H9 (cell line): ENCODE data around the gene SMIM26. TPM values are rescaled to one million over a fixed set of nuclear protein-coding genes. Genes with fewer than 3 reads are reported as not detected.

Source experiments
- DNase-seq: peaks from one replicate; pipeline ENCODE4 v3.0.0-alpha.2; 2017
- H2AFZ ChIP-seq: one replicate; pipeline ENCODE4 v1.6.1; 2013; ENCODE audit warnings: mild to moderate bottlenecking, low read length, control low read depth, moderate library complexity
- H2AK5ac ChIP-seq: 2 replicates; pipeline ENCODE4 v1.6.1; 2013; ENCODE audit warnings: low read length, control low read depth, mixed read lengths; ENCODE audit not compliant: insufficient read length
- H2BK120ac ChIP-seq: one replicate; pipeline ENCODE4 v1.6.1; 2013; ENCODE audit warnings: low read depth, mild to moderate bottlenecking, low read length, control low read depth, inconsistent platforms; ENCODE audit not compliant: poor library complexity, severe bottlenecking
- H2BK12ac ChIP-seq: 2 replicates; pipeline ENCODE4 v1.6.1; 2013; ENCODE audit warnings: low read length, control low read depth, mixed read lengths, low read depth; ENCODE audit not compliant: insufficient read length
- H2BK15ac ChIP-seq: 2 replicates; pipeline ENCODE4 v1.6.1; 2013; ENCODE audit warnings: low read depth, low read length, control low read depth
- H2BK20ac ChIP-seq: one replicate; pipeline ENCODE4 v1.6.1; 2013; ENCODE audit warnings: low read depth, mild to moderate bottlenecking, low read length, control low read depth, inconsistent platforms; ENCODE audit not compliant: poor library complexity, severe bottlenecking
- H2BK5ac ChIP-seq: 2 replicates; pipeline ENCODE4 v1.6.1; 2013; ENCODE audit warnings: low read length, control low read depth, mixed read lengths; ENCODE audit not compliant: insufficient read length
- H3K14ac ChIP-seq: 2 replicates; pipeline ENCODE4 v1.6.1; 2013; ENCODE audit warnings: low read length, control low read depth; ENCODE audit not compliant: insufficient read depth
- H3K18ac ChIP-seq: 2 replicates; pipeline ENCODE4 v1.6.1; 2013; ENCODE audit warnings: low read depth, mild to moderate bottlenecking, mixed read lengths, low read length, control low read depth; ENCODE audit not compliant: insufficient read length
- H3K23ac ChIP-seq: 2 replicates; pipeline ENCODE4 v1.6.1; 2013; ENCODE audit warnings: low read length, control low read depth, mixed read lengths, low read depth; ENCODE audit not compliant: insufficient read length
- H3K23me2 ChIP-seq: 2 replicates; pipeline ENCODE4 v1.6.1; 2013; ENCODE audit warnings: low read depth, mild to moderate bottlenecking, mixed read lengths, low read length, control low read depth; ENCODE audit not compliant: insufficient read length, poor library complexity, severe bottlenecking
- H3K27ac ChIP-seq: 2 replicates; pipeline ENCODE4 v1.5.1; 2013; ENCODE audit warnings: low read length, control low read depth, mixed read lengths, low read depth; ENCODE audit not compliant: insufficient read length
- H3K27me3 ChIP-seq: 2 replicates; pipeline ENCODE4 v1.6.1; 2013; ENCODE audit warnings: low read length, control low read depth, inconsistent platforms; ENCODE audit not compliant: insufficient read depth
- H3K4ac ChIP-seq: 2 replicates; pipeline ENCODE4 v1.6.1; 2013; ENCODE audit warnings: low read depth, mild to moderate bottlenecking, control low read depth, inconsistent platforms, low read length, moderate library complexity
- H3K4me1 ChIP-seq: 2 replicates; pipeline ENCODE4 v1.6.1; 2013; ENCODE audit warnings: low read length, control low read depth, inconsistent platforms; ENCODE audit not compliant: insufficient read depth
- H3K4me2 ChIP-seq: 2 replicates; pipeline ENCODE4 v1.6.1; 2013; ENCODE audit warnings: low read length, control low read depth, mixed read lengths; ENCODE audit not compliant: insufficient read length, insufficient read depth
- H3K56ac ChIP-seq: 2 replicates; pipeline ENCODE4 v1.6.1; 2013; ENCODE audit warnings: low read depth, mild to moderate bottlenecking, mixed read lengths, low read length, control low read depth; ENCODE audit not compliant: insufficient read length
- H3K79me1 ChIP-seq: 2 replicates; pipeline ENCODE4 v1.6.1; 2013; ENCODE audit warnings: low read depth, mild to moderate bottlenecking, moderate library complexity, low read length, control low read depth, inconsistent platforms; ENCODE audit not compliant: insufficient read depth, poor library complexity, severe bottlenecking
- H3K79me2 ChIP-seq: 2 replicates; pipeline ENCODE4 v1.6.1; 2013; ENCODE audit warnings: low read length, control low read depth, inconsistent platforms; ENCODE audit not compliant: insufficient read depth
- H3K9ac ChIP-seq: 2 replicates; pipeline ENCODE4 v1.6.1; 2013; ENCODE audit warnings: low read length, control low read depth, mixed read lengths; ENCODE audit not compliant: insufficient read length; ENCODE audit errors: extremely low read depth
- H3K9me3 ChIP-seq: one replicate; pipeline ENCODE4 v1.6.1; 2013; ENCODE audit warnings: low read depth, low read length, inconsistent platforms; ENCODE audit not compliant: control insufficient read depth
- H3T11ph ChIP-seq: one replicate; pipeline ENCODE4 v1.6.1; 2013; ENCODE audit warnings: mild to moderate bottlenecking, low read length, control low read depth, inconsistent platforms
- H4K20me1 ChIP-seq: one replicate; pipeline ENCODE4 v1.6.1; 2013; ENCODE audit not compliant: control insufficient read depth, insufficient read length, insufficient read depth
- H4K5ac ChIP-seq: 2 replicates; pipeline ENCODE4 v1.6.1; 2013; ENCODE audit warnings: low read depth, mild to moderate bottlenecking, mixed read lengths, low read length, control low read depth; ENCODE audit not compliant: insufficient read length
- H4K8ac ChIP-seq: replicated peaks from 2 replicates; pipeline ENCODE4 v1.6.1; 2013; ENCODE audit warnings: low read length, control low read depth, mixed read lengths, low read depth; ENCODE audit not compliant: insufficient read length
- H4K91ac ChIP-seq: 2 replicates; pipeline ENCODE4 v1.6.1; 2013; ENCODE audit warnings: low read depth, mild to moderate bottlenecking, moderate library complexity, mixed read lengths, low read length, control low read depth; ENCODE audit not compliant: insufficient read length
- H3K27ac Mint-ChIP-seq, 3 experiments: 2 replicates in 2 of 3; 3 replicates in 1 of 3; pipeline ENCODE4 v1.8.0; 2020 to 2021; ENCODE audit warnings: mixed read lengths in 3 of 3, mild to moderate bottlenecking in 1 of 3, moderate library complexity in 1 of 3
- H3K27me3 Mint-ChIP-seq: 2 replicates; pipeline ENCODE4 v1.8.0; 2021; ENCODE audit warnings: low read depth, mild to moderate bottlenecking, moderate library complexity, mixed read lengths
- H3K36me3 Mint-ChIP-seq, 3 experiments: 2 replicates in 2 of 3; 3 replicates in 1 of 3; pipeline ENCODE4 v1.8.0; 2020 to 2021; ENCODE audit warnings: low read depth in 3 of 3, mixed read lengths in 3 of 3; ENCODE audit not compliant: insufficient read depth in 1 of 3
- H3K4me1 Mint-ChIP-seq, 2 experiments: 2 replicates each; pipeline ENCODE4 v1.8.0; 2020; ENCODE audit warnings: mixed read lengths in 2 of 2
- H3K4me3 Mint-ChIP-seq, 2 experiments: 2 replicates in 1 of 2; 3 replicates in 1 of 2; pipeline ENCODE4 v1.8.0; 2020 to 2021; ENCODE audit warnings: mild to moderate bottlenecking in 2 of 2, mixed read lengths in 2 of 2, moderate library complexity in 1 of 2
- H3K9me3 Mint-ChIP-seq, 2 experiments: 2 replicates in 1 of 2; 3 replicates in 1 of 2; pipeline ENCODE4 v1.8.0; 2020; ENCODE audit warnings: mild to moderate bottlenecking in 2 of 2, mixed read lengths in 2 of 2, moderate library complexity in 1 of 2
- total RNA-seq: library from RNA; stranded (reverse); gene quantifications from 2 replicates; pipeline ENCODE4 v1.2.1, GENCODE V29; 2021
- TF ChIP-seq, protein P1 (sequence below): fragments of 200-600 bp; sonication (generic); conservative IDR thresholded peaks from 3 replicates; pipeline ENCODE4 v1.8.0; 2021; ENCODE audit warnings: antibody characterized with exemption, mild to moderate bottlenecking

SMIM26 gene
- total RNA-seq, 1 experiment from 2014 or later = 75.9 TPM

GRCh38 chr20:18596270-18596669, 29.0 kb downstream of the SMIM26 start:
- no peak overlapping the region for H3K27ac Mint-ChIP-seq

More at GRCh38 chr20:18596270-18596669, 29.0 kb downstream of the SMIM26 start:
- Mint-ChIP-seq H3K4me1 (peaks cover 6 to 9% of the 10 kb centered on the region in 2 experiments), H3K36me3 (peaks cover 25 to 46% (median 27%) of the 10 kb centered on the region in 3 experiments), H3K9me3 (peaks cover 5 to 11% of the 10 kb centered on the region in 2 experiments; a peak in 3 of 5 replicates), H3K27me3 (no peaks in the 10 kb centered on the region), H3K4me3 (no peak overlapping the region)
- no peak overlapping the region for H3K18ac ChIP-seq
- no peaks in the 10 kb centered on the region for H3K9me3 ChIP-seq
- H2BK5ac ChIP-seq = no peak overlapping the region
- no peak overlapping the region for H4K5ac ChIP-seq
- no peak overlapping the region for H3K56ac ChIP-seq
- H3K27ac ChIP-seq = no peak overlapping the region
- no peaks in the 10 kb centered on the region for H3K79me1 ChIP-seq
- no peaks in the 10 kb centered on the region for H3K4me1 ChIP-seq
- no peak overlapping the region for H3K4ac ChIP-seq
- no peak overlapping the region for H3K9ac ChIP-seq
- no peaks in the 10 kb centered on the region for H3K23me2 ChIP-seq
- no peak overlapping the region for H2BK12ac ChIP-seq
- peaks cover 3% of the 10 kb centered on the region; the same call in 1 of the 2 replicates for H3K79me2 ChIP-seq
- no peak overlapping the region for H3K14ac ChIP-seq
- no peak overlapping the region for H2BK20ac ChIP-seq
- no peaks in the 10 kb centered on the region for H4K20me1 ChIP-seq
- no peak overlapping the region for H3K4me2 ChIP-seq
- no peak overlapping the region for H2AK5ac ChIP-seq
- H3T11ph ChIP-seq = no peak overlapping the region
- H4K91ac ChIP-seq = no peak overlapping the region
- H2BK15ac ChIP-seq = no peak overlapping the region
- TF ChIP-seq, protein P1, sequence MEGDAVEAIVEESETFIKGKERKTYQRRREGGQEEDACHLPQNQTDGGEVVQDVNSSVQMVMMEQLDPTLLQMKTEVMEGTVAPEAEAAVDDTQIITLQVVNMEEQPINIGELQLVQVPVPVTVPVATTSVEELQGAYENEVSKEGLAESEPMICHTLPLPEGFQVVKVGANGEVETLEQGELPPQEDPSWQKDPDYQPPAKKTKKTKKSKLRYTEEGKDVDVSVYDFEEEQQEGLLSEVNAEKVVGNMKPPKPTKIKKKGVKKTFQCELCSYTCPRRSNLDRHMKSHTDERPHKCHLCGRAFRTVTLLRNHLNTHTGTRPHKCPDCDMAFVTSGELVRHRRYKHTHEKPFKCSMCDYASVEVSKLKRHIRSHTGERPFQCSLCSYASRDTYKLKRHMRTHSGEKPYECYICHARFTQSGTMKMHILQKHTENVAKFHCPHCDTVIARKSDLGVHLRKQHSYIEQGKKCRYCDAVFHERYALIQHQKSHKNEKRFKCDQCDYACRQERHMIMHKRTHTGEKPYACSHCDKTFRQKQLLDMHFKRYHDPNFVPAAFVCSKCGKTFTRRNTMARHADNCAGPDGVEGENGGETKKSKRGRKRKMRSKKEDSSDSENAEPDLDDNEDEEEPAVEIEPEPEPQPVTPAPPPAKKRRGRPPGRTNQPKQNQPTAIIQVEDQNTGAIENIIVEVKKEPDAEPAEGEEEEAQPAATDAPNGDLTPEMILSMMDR = no peak
- DNase-seq = no peak
- H2BK120ac ChIP-seq = no peak overlapping the region
- H2AFZ ChIP-seq = no peak overlapping the region
- H3K23ac ChIP-seq = no peak overlapping the region
- H4K8ac ChIP-seq = no peak overlapping the region
- no peaks in the 10 kb centered on the region for H3K27me3 ChIP-seq
